ENCODE data around the gene ZNF236.

Gene ZNF236

DNA sequence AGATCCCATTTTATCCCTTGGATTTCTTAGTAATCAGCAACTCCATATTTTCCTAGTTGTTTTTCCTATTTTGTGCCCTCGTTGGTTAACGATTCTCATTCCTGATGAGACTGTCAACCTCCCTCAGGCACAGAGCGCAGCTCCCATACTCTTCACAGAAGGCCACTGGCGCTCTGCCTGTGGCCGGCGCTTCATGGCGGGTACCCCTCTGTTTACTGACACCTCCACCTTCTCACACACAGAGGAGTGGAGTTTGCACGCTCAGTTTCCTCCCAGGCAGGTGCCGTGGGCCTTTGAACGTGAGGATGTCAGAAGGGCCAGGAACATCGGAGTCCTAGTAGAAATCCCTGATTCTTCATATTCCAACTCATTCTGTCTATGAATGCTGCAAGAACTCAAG is 171.2 kb downstream of the ZNF236 start:
- peaks cover 4% of the 10 kb centered on the region for H3K4me1 ChIP-seq (ENCODE audit: control insufficient read depth, insufficient read depth, low read length)
- no peaks in the 10 kb centered on the region for H3K27me3 ChIP-seq (ENCODE audit: control insufficient read depth, insufficient read depth, low read length)
- H3K4me3 ChIP-seq (ENCODE audit: low read length), result no peak overlapping the region
- DNase-seq (ENCODE audit: low read depth, low spot score), result no peak
- no CpG with 5 or more reads among the region's 11 CpGs for WGBS (ENCODE audit: insufficient coverage, insufficient read length)
- H3K36me3 ChIP-seq (ENCODE audit: control insufficient read depth, insufficient read depth, low read length), result no peaks in the 10 kb centered on the region
- H3K27ac ChIP-seq (ENCODE audit: low read length), result no peak overlapping the region
- H3K9me3 ChIP-seq (ENCODE audit: control insufficient read depth, insufficient read depth, low read length), result no peaks in the 10 kb centered on the region

DNA sequence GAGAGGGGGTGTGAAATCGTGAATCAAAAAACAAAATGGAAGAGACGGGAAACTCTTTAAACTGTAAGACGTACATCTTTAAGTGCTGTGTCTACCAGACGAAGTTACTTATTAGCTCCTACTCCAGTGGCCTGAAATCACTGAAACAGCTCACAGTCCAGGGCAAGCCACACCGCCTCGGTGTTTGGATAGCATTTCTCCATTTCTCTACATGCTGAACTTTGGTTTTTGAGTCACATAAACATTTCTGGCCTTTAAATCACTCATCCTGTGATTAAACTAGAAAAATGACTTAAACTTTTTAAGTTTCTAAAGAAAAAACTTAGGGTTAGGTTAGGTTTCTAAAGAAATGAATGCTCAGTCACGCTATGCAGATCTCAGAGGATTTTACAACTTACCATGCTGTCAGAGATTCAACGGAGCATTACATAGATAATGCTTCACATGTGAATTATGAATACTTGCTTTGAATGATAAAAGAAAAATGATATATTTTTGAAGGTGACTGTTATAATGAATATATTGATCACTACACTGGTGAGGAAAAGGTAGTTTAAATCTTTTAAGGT is 171.8 kb downstream of the ZNF236 start:
- H3K36me3 ChIP-seq (ENCODE audit: control insufficient read depth, insufficient read depth, low read length), result no peaks in the 10 kb centered on the region
- no peak overlapping the region for H3K4me3 ChIP-seq (ENCODE audit: low read length)
- peaks cover 4% of the 10 kb centered on the region for H3K4me1 ChIP-seq (ENCODE audit: control insufficient read depth, insufficient read depth, low read length)
- H3K9me3 ChIP-seq (ENCODE audit: control insufficient read depth, insufficient read depth, low read length), result no peaks in the 10 kb centered on the region
- no peak for DNase-seq (ENCODE audit: low read depth, low spot score)
- no peaks in the 10 kb centered on the region for H3K27me3 ChIP-seq (ENCODE audit: control insufficient read depth, insufficient read depth, low read length)
- no CpG with 5 or more reads among the region's 8 CpGs for WGBS (ENCODE audit: insufficient coverage, insufficient read length)
- H3K27ac ChIP-seq (ENCODE audit: low read length), result no peak overlapping the region

DNA sequence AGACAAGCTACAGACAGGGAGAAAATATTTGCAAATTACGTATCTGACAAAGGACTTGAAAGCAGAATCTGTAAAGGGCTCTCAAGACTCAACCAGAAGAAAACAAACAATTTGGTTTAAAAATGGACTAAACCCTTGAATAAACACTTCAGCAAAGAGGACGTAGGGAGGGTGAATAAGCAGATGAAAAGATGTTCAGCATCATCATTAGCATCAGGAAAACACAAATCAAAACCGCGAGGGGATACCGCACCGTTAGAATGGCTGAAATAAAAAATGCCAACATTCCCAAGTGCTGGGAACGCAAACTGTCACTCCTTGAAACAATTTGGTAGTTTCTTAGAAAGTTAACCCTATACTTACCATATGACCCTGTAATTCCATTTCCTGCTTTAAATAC is 173.5 kb downstream of the ZNF236 start:
- no CpG with 5 or more reads among the region's 7 CpGs for WGBS (ENCODE audit: insufficient coverage, insufficient read length)
- H3K27me3 ChIP-seq (ENCODE audit: control insufficient read depth, insufficient read depth, low read length), result no peaks in the 10 kb centered on the region

DNA sequence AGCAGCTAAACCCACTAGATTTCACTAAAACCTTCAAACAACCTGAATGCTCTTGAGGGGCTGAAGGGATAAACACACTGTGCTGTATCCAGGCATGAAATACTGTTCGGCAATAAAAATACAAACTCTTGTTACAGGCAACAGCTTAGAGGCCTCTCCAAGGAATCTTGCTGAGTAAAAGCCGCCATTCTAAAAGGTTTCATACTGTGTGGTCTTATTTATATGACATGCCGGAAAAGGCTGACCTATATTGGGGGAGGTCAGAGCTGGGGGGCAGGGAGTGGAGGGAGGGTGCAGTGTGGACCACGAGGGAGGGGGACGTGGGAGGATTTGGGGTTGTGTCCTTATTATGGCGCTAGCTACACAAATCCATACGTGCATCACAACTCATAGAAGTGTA is 174.1 kb downstream of the ZNF236 start:
- no peak overlapping the region for H3K4me3 ChIP-seq (ENCODE audit: low read length)
- no peaks in the 10 kb centered on the region for H3K27me3 ChIP-seq (ENCODE audit: control insufficient read depth, insufficient read depth, low read length)
- H3K27ac ChIP-seq (ENCODE audit: low read length), result no peak overlapping the region
- DNase-seq (ENCODE audit: low read depth, low spot score), result no peak
- H3K9me3 ChIP-seq (ENCODE audit: control insufficient read depth, insufficient read depth, low read length), result no peaks in the 10 kb centered on the region
- no peaks in the 10 kb centered on the region for H3K36me3 ChIP-seq (ENCODE audit: control insufficient read depth, insufficient read depth, low read length)
- H3K4me1 ChIP-seq (ENCODE audit: control insufficient read depth, insufficient read depth, low read length), result peaks cover 4% of the 10 kb centered on the region
- no CpG with 5 or more reads among the region's 7 CpGs for WGBS (ENCODE audit: insufficient coverage, insufficient read length)

More for the DNA sequence above, 173.5 kb downstream of the ZNF236 start:
- H3K27ac ChIP-seq (ENCODE audit: low read length), result no peak overlapping the region
- no peaks in the 10 kb centered on the region for H3K9me3 ChIP-seq (ENCODE audit: control insufficient read depth, insufficient read depth, low read length)
- H3K4me1 ChIP-seq (ENCODE audit: control insufficient read depth, insufficient read depth, low read length), result peaks cover 4% of the 10 kb centered on the region
- no peak for DNase-seq (ENCODE audit: low read depth, low spot score)
- H3K4me3 ChIP-seq (ENCODE audit: low read length), result no peak overlapping the region
- no peaks in the 10 kb centered on the region for H3K36me3 ChIP-seq (ENCODE audit: control insufficient read depth, insufficient read depth, low read length)

DNA sequence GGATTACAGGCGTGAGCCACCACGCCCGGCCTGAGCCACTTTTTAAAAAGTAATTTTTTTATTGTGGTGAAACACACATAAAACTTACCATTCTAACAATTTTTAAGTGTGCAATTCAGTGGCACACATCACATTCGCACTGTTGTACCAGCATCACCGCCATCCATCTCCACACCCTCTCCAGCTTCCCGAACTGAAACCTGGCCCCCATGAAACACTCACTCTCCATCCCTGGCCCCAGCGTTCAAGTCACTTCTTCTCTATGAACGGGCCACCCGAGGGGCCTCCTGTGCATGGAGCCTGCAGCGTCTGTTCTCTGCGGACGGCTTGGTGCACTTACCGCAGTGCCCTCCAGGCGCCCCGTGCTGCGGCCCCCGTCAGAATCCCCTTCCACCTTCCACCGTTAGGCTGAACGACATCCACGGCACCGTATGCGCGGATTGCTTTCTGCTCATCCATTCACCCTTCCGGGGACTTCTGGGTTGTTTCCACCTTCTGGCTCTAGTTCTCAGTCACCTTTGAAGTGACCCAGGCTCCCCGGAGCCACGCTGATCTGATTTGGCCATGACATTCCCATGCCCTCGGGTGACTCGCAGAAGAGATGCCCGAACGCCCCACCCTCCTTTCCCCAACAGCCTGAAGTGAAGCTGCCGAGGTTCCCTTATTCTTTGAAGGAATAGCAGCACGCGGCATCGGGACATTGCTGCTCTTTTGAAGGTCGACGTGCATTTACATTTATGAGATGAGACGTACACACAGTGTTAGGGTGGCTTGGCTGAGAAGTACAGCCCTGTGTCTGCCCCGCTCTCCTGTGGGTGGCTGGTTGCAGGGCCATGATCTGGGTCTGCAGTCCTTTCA is 175.8 kb downstream of the ZNF236 start:
- DNase-seq (ENCODE audit: low read depth, low spot score), result no peak
- Histone ChIP-seq H3K9me3 (ENCODE audit: control insufficient read depth, insufficient read depth, low read length) (no peaks in the 10 kb centered on the region), H3K4me1 (ENCODE audit: control insufficient read depth, insufficient read depth, low read length) (no peaks in the 10 kb centered on the region), H3K4me3 (ENCODE audit: low read length) (no peak overlapping the region), H3K27me3 (ENCODE audit: control insufficient read depth, insufficient read depth, low read length) (no peaks in the 10 kb centered on the region), H3K36me3 (ENCODE audit: control insufficient read depth, insufficient read depth, low read length) (no peaks in the 10 kb centered on the region), H3K27ac (ENCODE audit: low read length) (no peak overlapping the region)
- WGBS (ENCODE audit: insufficient coverage, insufficient read length), result no CpG with 5 or more reads among the region's 38 CpGs

DNA sequence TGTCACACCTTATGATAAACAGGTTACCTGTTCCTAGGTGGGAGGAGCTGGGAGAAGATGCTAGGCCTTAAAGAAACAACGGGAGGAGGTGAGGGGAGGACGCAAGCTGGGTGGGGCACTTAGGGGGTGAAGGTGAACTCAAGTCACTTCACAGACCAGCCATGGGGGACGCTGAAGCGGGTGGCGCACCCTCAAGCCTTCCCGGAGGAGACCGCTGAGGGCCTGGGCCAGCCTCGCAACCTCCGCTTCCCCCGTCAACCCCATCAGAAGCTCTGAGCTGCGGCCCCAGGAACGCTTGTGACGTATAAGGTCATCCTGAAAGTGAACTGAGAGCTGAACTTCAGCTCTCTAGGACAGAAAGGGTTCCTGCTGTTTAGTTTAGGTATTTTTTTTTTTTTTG is 176.7 kb downstream of the ZNF236 start:
- Histone ChIP-seq H3K4me1 (ENCODE audit: control insufficient read depth, insufficient read depth, low read length) (no peaks in the 10 kb centered on the region), H3K27me3 (ENCODE audit: control insufficient read depth, insufficient read depth, low read length) (no peaks in the 10 kb centered on the region), H3K9me3 (ENCODE audit: control insufficient read depth, insufficient read depth, low read length) (no peaks in the 10 kb centered on the region), H3K27ac (ENCODE audit: low read length) (no peak overlapping the region), H3K36me3 (ENCODE audit: control insufficient read depth, insufficient read depth, low read length) (no peaks in the 10 kb centered on the region), H3K4me3 (ENCODE audit: low read length) (no peak overlapping the region)
- WGBS (ENCODE audit: insufficient coverage, insufficient read length), result no CpG with 5 or more reads among the region's 13 CpGs
- no peak for DNase-seq (ENCODE audit: low read depth, low spot score)

DNA sequence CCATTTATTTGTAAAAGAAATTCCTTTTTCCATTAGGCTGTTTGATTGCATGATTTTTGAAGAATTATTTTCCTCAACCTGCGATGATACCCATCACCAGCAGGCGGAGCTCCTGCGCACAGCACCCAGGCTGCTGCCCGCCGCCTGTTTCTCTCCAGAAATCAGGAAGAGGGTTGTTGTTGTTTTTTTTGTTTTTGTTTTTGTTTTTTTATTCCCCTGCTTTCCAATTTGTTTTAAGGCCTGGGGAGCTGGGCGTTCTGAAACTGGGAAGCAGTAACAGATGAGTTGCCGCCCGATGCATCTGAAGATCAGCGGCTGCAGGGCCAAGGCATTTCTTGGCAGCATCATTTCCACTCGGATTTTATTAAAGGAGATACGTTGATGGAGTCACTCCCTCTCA is 178.2 kb downstream of the ZNF236 start:
- DNase-seq (ENCODE audit: low read depth, low spot score), result no peak
- Histone ChIP-seq H3K36me3 (ENCODE audit: control insufficient read depth, insufficient read depth, low read length) (no peaks in the 10 kb centered on the region), H3K27me3 (ENCODE audit: control insufficient read depth, insufficient read depth, low read length) (no peaks in the 10 kb centered on the region), H3K4me3 (ENCODE audit: low read length) (no peak overlapping the region), H3K27ac (ENCODE audit: low read length) (no peak overlapping the region), H3K9me3 (ENCODE audit: control insufficient read depth, insufficient read depth, low read length) (no peaks in the 10 kb centered on the region), H3K4me1 (ENCODE audit: control insufficient read depth, insufficient read depth, low read length) (no peaks in the 10 kb centered on the region)
- no CpG with 5 or more reads among the region's 11 CpGs for WGBS (ENCODE audit: insufficient coverage, insufficient read length)

DNA sequence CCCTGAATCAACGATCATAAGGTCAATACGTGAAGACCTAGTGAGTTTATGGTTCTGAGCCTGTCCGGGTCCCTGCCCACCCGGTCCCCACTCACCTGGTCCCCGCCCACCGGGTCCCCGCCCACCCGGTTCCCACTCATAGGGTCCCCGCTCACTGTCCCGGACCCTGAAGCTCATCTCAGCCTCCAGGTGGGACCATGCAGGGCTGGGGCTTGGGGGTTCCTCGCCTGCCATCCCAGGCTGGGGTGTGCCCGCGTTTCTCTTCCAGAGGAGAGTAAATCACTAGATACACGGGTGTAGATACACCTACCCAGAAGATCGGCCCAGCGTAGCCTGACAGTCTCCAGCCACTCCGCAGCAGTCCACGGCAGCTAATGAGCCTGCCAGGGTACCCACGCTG is 178.7 kb downstream of the ZNF236 start:
- Histone ChIP-seq H3K36me3 (ENCODE audit: control insufficient read depth, insufficient read depth, low read length) (no peaks in the 10 kb centered on the region), H3K4me1 (ENCODE audit: control insufficient read depth, insufficient read depth, low read length) (no peaks in the 10 kb centered on the region), H3K27me3 (ENCODE audit: control insufficient read depth, insufficient read depth, low read length) (no peaks in the 10 kb centered on the region), H3K9me3 (ENCODE audit: control insufficient read depth, insufficient read depth, low read length) (no peaks in the 10 kb centered on the region), H3K27ac (ENCODE audit: low read length) (no peak overlapping the region), H3K4me3 (ENCODE audit: low read length) (no peak overlapping the region)
- no peak for DNase-seq (ENCODE audit: low read depth, low spot score)
- no CpG with 5 or more reads among the region's 19 CpGs for WGBS (ENCODE audit: insufficient coverage, insufficient read length)

DNA sequence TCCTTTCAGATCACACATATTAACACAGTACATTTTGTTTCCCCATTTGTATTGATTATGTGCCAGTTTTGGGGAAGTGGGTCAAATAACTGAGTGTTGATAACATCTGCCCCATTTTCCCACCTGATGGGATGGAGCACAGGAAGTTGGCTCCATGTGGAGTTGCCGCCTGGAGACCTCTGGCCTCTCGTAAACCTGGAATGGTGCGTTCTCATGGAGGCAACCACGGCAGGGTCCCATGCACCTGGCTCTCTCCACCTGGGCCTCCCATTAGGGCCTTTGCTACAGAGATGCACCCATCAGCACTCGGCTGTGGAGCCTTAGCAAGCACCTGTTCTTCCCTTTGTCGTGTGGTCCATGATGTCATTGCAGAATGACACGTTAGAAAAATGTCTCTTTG is 179.6 kb downstream of the ZNF236 start:
- no CpG with 5 or more reads among the region's 7 CpGs for WGBS (ENCODE audit: insufficient coverage, insufficient read length)
- Histone ChIP-seq H3K9me3 (ENCODE audit: control insufficient read depth, insufficient read depth, low read length) (no peaks in the 10 kb centered on the region), H3K4me3 (ENCODE audit: low read length) (no peak overlapping the region), H3K36me3 (ENCODE audit: control insufficient read depth, insufficient read depth, low read length) (no peaks in the 10 kb centered on the region), H3K27me3 (ENCODE audit: control insufficient read depth, insufficient read depth, low read length) (no peaks in the 10 kb centered on the region), H3K27ac (ENCODE audit: low read length) (no peak overlapping the region), H3K4me1 (ENCODE audit: control insufficient read depth, insufficient read depth, low read length) (no peaks in the 10 kb centered on the region)
- no peak for DNase-seq (ENCODE audit: low read depth, low spot score)

DNA sequence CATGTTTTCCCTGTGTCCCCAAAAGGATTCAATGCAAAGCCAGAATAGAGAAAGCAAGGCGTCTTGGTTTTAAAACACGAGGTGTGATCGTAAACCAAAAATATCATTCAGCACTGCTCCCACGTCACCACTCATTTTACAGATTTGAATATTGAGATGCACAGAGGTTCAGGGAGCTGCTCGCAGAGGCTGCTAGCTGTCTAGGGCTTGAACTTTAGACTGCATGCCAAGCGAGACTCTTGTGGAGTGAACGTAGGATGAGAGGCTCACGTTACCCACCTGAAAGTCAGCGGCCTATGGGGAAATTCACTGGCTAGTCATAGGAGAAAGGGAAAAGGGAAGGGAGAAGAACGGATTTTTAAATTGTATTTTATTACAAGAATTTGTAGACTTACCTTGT is 180.1 kb downstream of the ZNF236 start:
- Histone ChIP-seq H3K4me1 (ENCODE audit: control insufficient read depth, insufficient read depth, low read length) (peaks cover under 1% of the 10 kb centered on the region; the same call in 1 of the 2 replicates), H3K36me3 (ENCODE audit: control insufficient read depth, insufficient read depth, low read length) (no peaks in the 10 kb centered on the region), H3K27me3 (ENCODE audit: control insufficient read depth, insufficient read depth, low read length) (no peaks in the 10 kb centered on the region), H3K4me3 (ENCODE audit: low read length) (no peak overlapping the region), H3K27ac (ENCODE audit: low read length) (no peak overlapping the region), H3K9me3 (ENCODE audit: control insufficient read depth, insufficient read depth, low read length) (no peaks in the 10 kb centered on the region)
- DNase-seq (ENCODE audit: low read depth, low spot score), result no peak
- 100% methylated on average over 1 of the region's 10 CpGs for WGBS (ENCODE audit: insufficient coverage, insufficient read length)

DNA sequence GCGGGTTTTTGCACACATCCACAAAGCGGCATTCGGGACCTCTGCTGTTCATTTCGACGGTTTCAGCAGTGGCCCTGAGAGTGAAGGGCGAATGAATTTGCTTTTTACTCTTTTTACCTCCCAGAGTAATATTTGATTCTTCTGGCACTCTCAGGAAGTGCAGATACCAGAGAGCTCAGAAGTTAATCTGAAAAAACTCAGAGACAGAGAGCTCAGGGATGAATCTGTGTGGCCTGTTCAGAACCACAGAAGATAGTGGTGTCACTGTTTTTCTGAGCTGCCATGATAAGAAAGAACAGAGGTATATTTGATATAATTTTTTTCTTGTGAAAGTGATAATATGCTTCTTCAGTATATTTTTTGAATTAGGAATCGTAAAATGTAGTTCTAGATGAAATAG is 181.0 kb downstream of the ZNF236 start:
- H3K27ac ChIP-seq (ENCODE audit: low read length), result no peak overlapping the region

More for the DNA sequence above, 181.0 kb downstream of the ZNF236 start:
- H3K27me3 ChIP-seq (ENCODE audit: control insufficient read depth, insufficient read depth, low read length), result no peaks in the 10 kb centered on the region
- DNase-seq (ENCODE audit: low read depth, low spot score), result no peak
- no peaks in the 10 kb centered on the region for H3K36me3 ChIP-seq (ENCODE audit: control insufficient read depth, insufficient read depth, low read length)
- peaks cover 5% of the 10 kb centered on the region for H3K4me1 ChIP-seq (ENCODE audit: control insufficient read depth, insufficient read depth, low read length)
- no CpG with 5 or more reads among the region's 7 CpGs for WGBS (ENCODE audit: insufficient coverage, insufficient read length)
- H3K9me3 ChIP-seq (ENCODE audit: control insufficient read depth, insufficient read depth, low read length), result no peaks in the 10 kb centered on the region
- no peak overlapping the region for H3K4me3 ChIP-seq (ENCODE audit: low read length)

Measured in iPS DF 6.9 (cell line).